Body of pancreas (tissue), 4 donors: ENCODE measurements around the gene DNAI2. TPM values are rescaled to one million over a fixed set of nuclear protein-coding genes. Genes with fewer than 3 reads are reported as not detected.
A peak's percentile ranks its signal among the peaks of the same experiment; 100 is the strongest.

Experiments
- ATAC-seq: fragments of 150-250 bp; one replicate; pipeline ENCODE4 v1.9.1; 2016
- DNase-seq, 4 donors: peaks; one replicate each; pipeline ENCODE4 v3.0.0-alpha.2; 2019
- H3K27ac ChIP-seq, 4 donors: fragments of 200-600 bp; sonication (generic); 1 replicate in 3 of 4; 2 replicates in 1 of 4; pipeline versions ENCODE4 v1.5.1 to v1.6.1; 2016 to 2019; ENCODE audit warnings: mild to moderate bottlenecking in 1 of 4, mixed read lengths in 1 of 4, moderate library complexity in 1 of 4
- H3K27me3 ChIP-seq, 2 donors: fragments of 200-600 bp; sonication (generic); one replicate each; pipeline ENCODE4 v1.6.0; 2016; ENCODE audit warnings: mild to moderate bottlenecking in 1 of 2
- H3K36me3 ChIP-seq, 2 donors: fragments of 200-600 bp; sonication (generic); replicated peaks in 1 of 2; 2 replicates each; pipeline ENCODE4 v1.5.1; 2016; ENCODE audit warnings: low read depth in 2 of 2; ENCODE audit not compliant: insufficient read depth in 1 of 2
- H3K4me1 ChIP-seq: fragments of 200-600 bp; sonication (generic); one replicate; pipeline ENCODE4 v1.6.0; 2016
- H3K4me3 ChIP-seq, 2 donors: fragments of 200-600 bp; sonication (generic); 1 replicate in 1 of 2; 2 replicates in 1 of 2; pipeline ENCODE4 v1.5.1; 2016 to 2019
- H3K9me3 ChIP-seq, 3 donors: fragments of 200-600 bp; sonication (generic); 1 replicate in 2 of 3; 2 replicates in 1 of 3; pipeline ENCODE4 v1.5.1; 2016
- CTCF ChIP-seq, 7 experiments: fragments of 450-650 bp in 4 of 7; fragments of 200-600 bp in 3 of 7; sonication (generic) in 3 of 7; IDR thresholded peaks; one replicate each; pipeline ENCODE4 v1.5.1; 2016 to 2019; ENCODE audit warnings: antibody characterized with exemption in 7 of 7
- POLR2A ChIP-seq, 3 donors: fragments of 450-650 bp; IDR thresholded peaks; one replicate each; pipeline ENCODE4 v1.6.1; 2016; ENCODE audit warnings: antibody characterized with exemption in 3 of 3, mild to moderate bottlenecking in 2 of 3
- WGBS, 2 donors: methylation state at CpG; one replicate each; pipeline ENCODE4 v1.1.5; 2017; 5-methylcytosine and 5-hydroxymethylcytosine counted together
- intact Hi-C: fragments of 100-400 bp; cut with DNase I; formaldehyde crosslinking; loops from one replicate; pipeline ENCODE4 v1.15.1; 2023
- total RNA-seq, 2 donors: library from RNA; depleted of rRNA; stranded (reverse); fragments of >200 nt; gene quantifications; one replicate each; pipeline ENCODE4 v1.1.0, GENCODE V29; 2016

The DNAI2 gene
- total RNA-seq, 2 donors from 2014 or later, result not detected

- WGBS, 2 donors, result 57% methylated on average over 10 to 19 of the region's 19 CpGs
- ATAC-seq (no peak), DNase-seq (no peak)
- TF ChIP-seq CTCF (IDR thresholded peaks at IDR 0.05), result no peak
- no peak for TF ChIP-seq POLR2A (IDR thresholded peaks at IDR 0.05)
- Histone ChIP-seq H3K4me1 (peaks cover 34% of the 10 kb centered on the region), H3K36me3 (no peaks in the 10 kb centered on the region), H3K9me3 (no peaks in the 10 kb centered on the region), H3K4me3 (no peak overlapping the region), H3K27me3 (no peaks in the 10 kb centered on the region), H3K27ac (peak overlapping the region in 1 of 4 donors; percentile 54)
- intact Hi-C loops, result no loop called here
These were observed 38.9 kb upstream of the DNAI2 start for GRCh38 chr17:74235040-74235581.

GRCh38 chr17:74235911-74236371, 38.1 kb upstream of the DNAI2 start:
- DNase-seq (no peak), ATAC-seq (no peak)
- intact Hi-C loops, result no loop called here
- TF ChIP-seq POLR2A (IDR thresholded peaks at IDR 0.05) (no peak), CTCF (IDR thresholded peaks at IDR 0.05) (no peak)
- Histone ChIP-seq H3K4me3 (no peak overlapping the region), H3K9me3 (no peaks in the 10 kb centered on the region), H3K36me3 (no peaks in the 10 kb centered on the region), H3K4me1 (peaks cover 34% of the 10 kb centered on the region), H3K27me3 (no peaks in the 10 kb centered on the region), H3K27ac (no peak overlapping the region)
- WGBS, 2 donors, result 82 to 86% methylated on average over 8 of the region's 8 CpGs

- WGBS, 2 donors, result 84 to 92% methylated on average over 10 of the region's 12 CpGs
- Histone ChIP-seq H3K27ac (no peak overlapping the region), H3K36me3 (no peaks in the 10 kb centered on the region), H3K4me1 (peaks cover 21% of the 10 kb centered on the region), H3K9me3 (no peaks in the 10 kb centered on the region), H3K27me3 (no peaks in the 10 kb centered on the region), H3K4me3 (no peak overlapping the region)
- intact Hi-C loops, result no loop called here
- ATAC-seq, result no peak
- no peak for TF ChIP-seq POLR2A (IDR thresholded peaks at IDR 0.05)
- no peak for TF ChIP-seq CTCF (IDR thresholded peaks at IDR 0.05)
- no peak for DNase-seq
These were observed 36.7 kb upstream of the DNAI2 start for GRCh38 chr17:74237321-74237720.

GRCh38 chr17:74239172-74239571, 34.9 kb upstream of the DNAI2 start:
- TF ChIP-seq POLR2A (IDR thresholded peaks at IDR 0.05) (no peak), CTCF (IDR thresholded peaks at IDR 0.05) (no peak)
- Histone ChIP-seq H3K27ac (no peak overlapping the region), H3K9me3 (no peaks in the 10 kb centered on the region), H3K36me3 (no peaks in the 10 kb centered on the region), H3K4me3 (no peak overlapping the region), H3K27me3 (no peaks in the 10 kb centered on the region), H3K4me1 (peaks cover 2% of the 10 kb centered on the region)
- intact Hi-C loops, result no loop called here
- DNase-seq, result peak in 2 of 4 donors; percentile 27 to 74
- ATAC-seq, result no peak
- 62 to 78% methylated on average over 5 to 10 of the region's 10 CpGs for WGBS, 2 donors

- DNase-seq (peak in 1 of 4 donors; percentile 13), ATAC-seq (no peak)
- H3K36me3 ChIP-seq, result no peaks in the 10 kb centered on the region
- no peak overlapping the region for H3K27ac ChIP-seq
- H3K4me1 ChIP-seq, result no peaks in the 10 kb centered on the region
- WGBS, 2 donors, result 82 to 86% methylated on average over 11 of the region's 11 CpGs
- intact Hi-C loops, result no loop called here
- no peak overlapping the region for H3K4me3 ChIP-seq
- TF ChIP-seq CTCF (IDR thresholded peaks at IDR 0.05) (no peak), POLR2A (IDR thresholded peaks at IDR 0.05) (no peak)
- H3K9me3 ChIP-seq, result no peaks in the 10 kb centered on the region
- no peaks in the 10 kb centered on the region for H3K27me3 ChIP-seq
These were observed 33.3 kb upstream of the DNAI2 start for GRCh38 chr17:74240618-74241205.
